ENCODE data around the gene PPT2.
"Not testable (repeated sequence)": the region's sequence is repeated elsewhere in the genome, so short reads cannot be mapped to it uniquely, and the experiment has no call there.

Gene PPT2

DNA sequence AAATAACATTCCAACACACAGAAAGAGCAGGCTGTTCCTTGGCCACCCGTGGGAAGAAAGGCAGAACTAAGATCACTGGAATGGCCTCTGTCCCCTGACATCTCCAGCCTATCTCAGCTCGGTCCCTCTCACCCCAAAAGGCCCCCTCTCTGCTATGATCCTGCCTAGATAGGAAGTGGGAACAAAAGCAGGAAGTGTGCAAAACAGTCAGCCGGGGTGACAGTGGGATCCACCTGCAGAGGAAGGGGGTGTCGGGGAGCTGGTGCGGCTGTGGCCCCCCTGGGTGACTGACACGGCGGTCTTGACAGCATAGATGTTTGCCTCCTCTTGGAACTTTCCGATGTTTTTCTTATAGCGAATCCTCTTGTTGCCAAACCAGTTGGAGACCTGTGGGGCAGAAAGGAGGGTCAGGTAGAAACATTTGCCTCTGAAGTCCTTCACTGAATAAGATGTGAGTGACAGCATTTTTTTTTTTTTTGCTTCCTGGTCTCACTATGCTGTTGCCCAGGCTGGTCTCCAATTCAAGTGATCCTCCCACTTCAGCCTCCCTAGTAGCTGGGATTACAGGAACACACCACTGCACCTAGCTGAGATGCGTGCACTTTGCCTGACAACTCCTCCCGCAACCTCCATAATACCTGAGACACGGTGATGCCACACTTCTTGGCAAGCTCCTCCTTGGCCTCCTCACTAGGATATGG, 33.2 kb downstream of the PPT2 start:
- in situ Hi-C loops (cut with HindIII; ENCODE audit: low pct_unique_long_range_greater_than_20kb, low sequenced_read_pairs): no loop called here
- TF ChIP-seq JUND (IDR thresholded peaks at IDR 0.05; ENCODE audit: low read depth): no peak
- no peak for DNase-seq (ENCODE audit: low read depth in 1 of 2, low spot score in 1 of 2)

- in situ Hi-C loops (cut with HindIII; ENCODE audit: low pct_unique_long_range_greater_than_20kb, low sequenced_read_pairs); DNase-seq (ENCODE audit: low read depth in 1 of 2, low spot score in 1 of 2): not testable (repeated sequence)
These were observed 33.9 kb downstream of the PPT2 start for GRCh38 chr6:32187725-32188380.

DNA sequence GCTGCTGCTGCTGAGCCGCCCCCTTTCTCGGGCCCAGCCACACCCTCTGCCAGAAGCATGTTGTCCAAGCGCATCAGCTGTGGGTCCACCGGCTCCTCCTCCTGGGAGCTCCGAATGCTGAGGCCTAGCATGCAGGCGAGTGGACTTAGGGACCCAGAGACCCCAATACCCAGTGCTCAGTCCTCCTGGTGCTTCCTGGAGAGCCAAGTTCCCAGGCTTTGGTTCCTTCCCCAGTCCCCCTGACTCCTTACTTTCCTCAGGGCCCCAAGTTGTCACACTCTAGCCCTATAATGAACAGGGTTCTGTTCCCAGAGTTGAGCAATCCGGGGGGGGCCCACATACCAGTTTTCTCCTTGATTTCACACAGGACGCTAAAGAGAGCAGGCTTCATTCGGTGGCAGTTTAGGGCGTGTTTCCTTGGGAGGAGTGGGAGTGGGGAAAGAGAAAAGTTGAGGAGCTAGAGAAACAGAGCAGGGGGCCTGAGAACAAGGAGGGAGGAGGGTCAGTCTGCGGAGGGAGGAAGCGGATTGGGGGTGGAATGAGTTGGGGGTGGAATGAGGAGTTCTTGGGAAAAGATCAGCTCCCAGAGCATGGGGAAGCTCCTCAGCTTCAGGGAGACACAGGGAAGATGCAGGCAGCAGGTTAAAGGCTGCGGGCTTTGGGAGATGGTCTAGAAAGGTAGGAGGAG, 34.6 kb downstream of the PPT2 start:
- no peak for TF ChIP-seq JUND (IDR thresholded peaks at IDR 0.05; ENCODE audit: low read depth)
- in situ Hi-C loops (cut with HindIII; ENCODE audit: low pct_unique_long_range_greater_than_20kb, low sequenced_read_pairs): no loop called here
- no peak for DNase-seq (ENCODE audit: low read depth in 1 of 2, low spot score in 1 of 2)

- no peak for DNase-seq (ENCODE audit: low read depth in 1 of 2, low spot score in 1 of 2)
- in situ Hi-C loops (cut with HindIII; ENCODE audit: low pct_unique_long_range_greater_than_20kb, low sequenced_read_pairs): no loop called here
- no peak for TF ChIP-seq JUND (IDR thresholded peaks at IDR 0.05; ENCODE audit: low read depth)
These were observed 35.3 kb downstream of the PPT2 start for GRCh38 chr6:32189069-32189741.

- in situ Hi-C loops (cut with HindIII; ENCODE audit: low pct_unique_long_range_greater_than_20kb, low sequenced_read_pairs): no loop called here
- no peak for TF ChIP-seq JUND (IDR thresholded peaks at IDR 0.05; ENCODE audit: low read depth)
- no peak for DNase-seq (ENCODE audit: low read depth in 1 of 2, low spot score in 1 of 2)
These were observed 35.8 kb downstream of the PPT2 start for GRCh38 chr6:32189742-32190053.

- TF ChIP-seq JUND (IDR thresholded peaks at IDR 0.05; ENCODE audit: low read depth): no peak
- peak; percentile 62 to 93 for DNase-seq (ENCODE audit: low read depth in 1 of 2, low spot score in 1 of 2)
- in situ Hi-C loops (cut with HindIII; ENCODE audit: low pct_unique_long_range_greater_than_20kb, low sequenced_read_pairs): no loop called here
These were observed 36.3 kb downstream of the PPT2 start, which contains the start of gene PBX2 for GRCh38 chr6:32190054-32190851. Gene PBX2, minus strand, starts transcription at chr6:32190202. Its CDS starts 287 bp downstream, at chr6:32189915.

- TF ChIP-seq JUND (IDR thresholded peaks at IDR 0.05; ENCODE audit: low read depth): no peak
- in situ Hi-C loops (cut with HindIII; ENCODE audit: low pct_unique_long_range_greater_than_20kb, low sequenced_read_pairs): no loop called here
- no peak for DNase-seq (ENCODE audit: low read depth in 1 of 2, low spot score in 1 of 2)
These were observed 37.2 kb downstream of the PPT2 start for GRCh38 chr6:32190911-32191677.

DNA sequence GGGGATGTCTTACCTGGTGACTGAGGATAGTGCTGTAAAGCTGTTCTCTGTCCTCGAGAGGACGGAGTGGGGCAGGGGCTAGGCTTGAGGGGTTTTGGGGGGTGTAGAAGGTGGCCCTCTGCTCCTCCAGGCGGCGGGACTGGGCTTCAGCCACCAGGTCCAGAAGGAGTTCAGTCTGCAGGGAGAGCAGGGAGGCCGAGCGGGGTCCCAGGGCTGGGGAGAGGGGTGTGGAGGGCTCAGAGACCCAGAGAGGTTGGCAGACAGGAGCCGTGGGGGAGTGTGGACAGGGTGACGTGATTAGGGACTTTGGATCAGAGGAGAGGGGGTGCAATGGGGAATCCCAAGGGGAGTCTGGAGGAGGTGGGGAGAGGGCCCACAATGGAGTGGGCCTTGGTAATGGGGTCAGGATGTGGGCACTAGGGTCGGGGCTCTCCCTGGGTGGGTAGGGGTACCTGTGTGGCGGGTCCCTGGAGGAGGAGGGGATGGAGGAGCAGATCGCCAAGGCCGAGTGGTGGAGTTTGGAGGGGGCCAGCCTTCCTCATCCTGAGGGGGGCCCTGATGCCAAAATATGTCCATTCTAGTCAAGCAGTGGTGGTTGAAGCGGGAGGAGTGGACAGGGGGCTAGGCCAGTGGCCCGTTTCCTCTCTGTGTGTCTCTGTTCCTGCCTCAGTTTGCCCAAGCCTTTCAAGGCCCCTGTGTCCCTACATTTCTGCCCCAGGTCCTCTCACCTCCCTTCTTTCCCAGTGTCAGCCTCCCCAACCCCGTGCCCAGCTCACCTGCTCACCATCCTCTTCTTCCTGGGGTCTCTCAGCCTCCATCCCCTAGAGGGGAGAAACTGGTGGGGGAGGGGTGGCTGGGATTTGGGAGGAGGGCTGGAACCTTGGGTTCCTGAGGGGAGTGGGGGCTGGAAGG, 38.0 kb downstream of the PPT2 start:
- TF ChIP-seq JUND (IDR thresholded peaks at IDR 0.05; ENCODE audit: low read depth): no peak
- no peak for DNase-seq (ENCODE audit: low read depth in 1 of 2, low spot score in 1 of 2)
- in situ Hi-C loops (cut with HindIII; ENCODE audit: low pct_unique_long_range_greater_than_20kb, low sequenced_read_pairs): no loop called here

- no peak for DNase-seq (ENCODE audit: low read depth in 1 of 2, low spot score in 1 of 2)
- TF ChIP-seq JUND (IDR thresholded peaks at IDR 0.05; ENCODE audit: low read depth): no peak
- in situ Hi-C loops (cut with HindIII; ENCODE audit: low pct_unique_long_range_greater_than_20kb, low sequenced_read_pairs): no loop called here
These were observed 38.7 kb downstream of the PPT2 start, which contains the start of gene GPSM3 for GRCh38 chr6:32192608-32193039. Gene GPSM3, minus strand, starts transcription at chr6:32192643. Its CDS starts 130 bp downstream, at chr6:32192513.

- in situ Hi-C loops (cut with HindIII; ENCODE audit: low pct_unique_long_range_greater_than_20kb, low sequenced_read_pairs); DNase-seq (ENCODE audit: low read depth in 1 of 2, low spot score in 1 of 2): not testable (repeated sequence)
These were observed 39.2 kb downstream of the PPT2 start for GRCh38 chr6:32193096-32193495.

DNA sequence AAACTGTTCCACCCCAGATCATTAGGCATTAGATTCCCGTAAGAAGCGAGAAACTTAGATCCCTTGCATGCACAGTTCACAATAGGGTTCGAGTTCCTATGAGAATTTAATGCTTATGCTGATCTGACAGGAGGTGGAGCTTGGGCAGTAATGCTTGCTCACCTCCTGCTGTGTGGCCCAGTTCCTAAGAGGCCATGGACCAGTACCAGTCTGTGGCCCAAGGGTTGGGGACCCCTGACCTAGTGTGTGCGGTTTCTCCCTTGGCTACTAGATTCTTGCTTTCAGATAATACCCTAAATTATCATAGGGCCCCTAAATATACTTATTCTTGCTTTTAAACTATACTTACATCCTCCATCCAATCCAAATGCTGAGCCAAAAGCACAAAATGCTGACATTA, 40.4 kb downstream of the PPT2 start:
- in situ Hi-C loops (cut with HindIII; ENCODE audit: low pct_unique_long_range_greater_than_20kb, low sequenced_read_pairs): no loop called here
- TF ChIP-seq JUND (IDR thresholded peaks at IDR 0.05; ENCODE audit: low read depth): no peak
- no peak for DNase-seq (ENCODE audit: low read depth in 1 of 2, low spot score in 1 of 2)
